GM12875 (cell line): ENCODE data around the gene GPRIN3.

Source experiments
- H3K4me3 ChIP-seq: one replicate; pipeline ENCODE4 v1.5.1; 2011; ENCODE audit warnings: low read depth, low read length, control low read depth
- CTCF ChIP-seq: IDR thresholded peaks from 2 replicates; pipeline ENCODE4 v1.5.1; 2011; ENCODE audit warnings: low read depth, mild to moderate bottlenecking, control low read depth, inconsistent platforms, low read length, moderate library complexity, borderline replicate concordance; ENCODE audit not compliant: insufficient read depth

Gene GPRIN3

GRCh38 chr4:89294573-89295269 is 12.9 kb downstream of the GPRIN3 start:
- no peak overlapping the region for H3K4me3 ChIP-seq
- TF ChIP-seq CTCF, result no peak

DNA sequence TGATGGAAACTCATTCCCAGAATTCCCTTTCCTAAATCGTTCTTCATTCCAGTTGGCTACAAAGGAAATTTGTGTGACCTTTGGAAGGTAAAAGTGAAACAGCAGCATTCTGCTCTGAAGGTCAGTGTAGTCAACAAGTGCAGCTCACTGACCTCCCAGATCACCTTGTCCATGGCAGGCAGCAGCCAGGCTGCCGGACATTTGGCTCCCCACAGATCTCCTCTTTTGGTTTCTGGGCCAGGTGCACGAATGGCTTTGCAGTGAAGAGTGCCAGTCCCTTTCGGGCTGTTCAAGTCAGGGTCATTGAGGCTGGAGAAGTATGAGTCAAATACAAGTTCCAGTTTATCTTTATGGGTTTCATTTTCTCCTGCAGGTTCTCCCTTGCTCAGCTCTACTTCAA is 14.3 kb downstream of the GPRIN3 start:
- TF ChIP-seq CTCF, result no peak
- no peak overlapping the region for H3K4me3 ChIP-seq

GRCh38 chr4:89290727-89291516 is 16.7 kb downstream of the GPRIN3 start:
- no peak for TF ChIP-seq CTCF
- H3K4me3 ChIP-seq, result no peak overlapping the region

GRCh38 chr4:89289312-89289711 is 18.3 kb downstream of the GPRIN3 start:
- no peak overlapping the region for H3K4me3 ChIP-seq

GRCh38 chr4:89288430-89288829 is 19.2 kb downstream of the GPRIN3 start:
- TF ChIP-seq CTCF, result no peak
- no peak overlapping the region for H3K4me3 ChIP-seq

More at GRCh38 chr4:89289312-89289711, 18.3 kb downstream of the GPRIN3 start:
- TF ChIP-seq CTCF, result no peak

DNA sequence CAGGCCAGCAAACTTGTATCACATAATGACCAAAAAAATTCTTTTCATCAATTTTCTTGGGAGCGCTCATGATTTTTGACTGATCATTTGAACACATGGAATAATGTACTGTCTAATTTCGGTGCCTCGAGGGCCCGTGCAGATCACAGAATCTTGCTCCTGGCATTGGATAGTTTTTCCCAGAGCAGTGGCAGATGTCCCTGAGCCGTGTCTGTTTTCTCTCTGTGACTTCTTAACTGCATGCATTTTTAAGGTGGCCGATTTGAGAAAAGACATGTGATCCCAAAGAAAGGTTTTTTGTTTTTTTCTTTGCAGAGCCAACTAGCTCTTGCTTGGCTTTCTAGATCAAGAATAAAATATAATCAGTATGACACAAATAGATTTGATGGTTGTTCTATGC is 19.7 kb downstream of the GPRIN3 start:
- TF ChIP-seq CTCF, result no peak
- H3K4me3 ChIP-seq, result no peak overlapping the region

DNA sequence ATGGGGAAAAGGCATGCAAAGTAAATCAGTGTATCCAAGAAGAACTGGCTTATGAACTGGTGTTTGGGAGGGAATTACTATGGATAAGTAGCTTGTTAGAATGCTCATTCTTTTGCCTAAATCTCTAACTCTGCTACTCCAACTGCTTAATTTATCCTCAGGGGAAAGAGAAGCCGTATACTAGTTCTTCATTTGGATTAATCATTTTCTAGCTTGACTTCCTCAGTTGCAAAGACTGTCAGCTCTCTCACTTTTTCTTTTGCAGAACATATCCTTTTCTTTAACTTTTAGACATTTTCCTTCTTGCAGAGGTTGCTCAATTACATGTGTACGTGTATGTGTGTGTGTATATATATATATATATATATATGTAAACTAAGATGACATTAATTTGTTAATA is 21.9 kb downstream of the GPRIN3 start:
- no peak overlapping the region for H3K4me3 ChIP-seq
- TF ChIP-seq CTCF, result no peak
